Stimulated activated CD8-positive, alpha-beta memory T cell treated with anti-CD3 and anti-CD28 coated beads, Interleukin-15, amount 100 ng/mL, for 1 hour (primary cell): ENCODE data around the gene ITFG2.
"Not testable (repeated sequence)": the region's sequence is repeated elsewhere in the genome, so short reads cannot be mapped to it uniquely, and the experiment has no call there.

ENCODE experiments used
- DNase-seq: peaks from one replicate; pipeline ENCODE4 v3.0.0-alpha.2; 2020; ENCODE audit warnings: low read depth

ITFG2 gene

GRCh38 chr12:2863402-2863801 lies 50.9 kb downstream of the ITFG2 start:
- DNase-seq = not testable (repeated sequence)

DNA sequence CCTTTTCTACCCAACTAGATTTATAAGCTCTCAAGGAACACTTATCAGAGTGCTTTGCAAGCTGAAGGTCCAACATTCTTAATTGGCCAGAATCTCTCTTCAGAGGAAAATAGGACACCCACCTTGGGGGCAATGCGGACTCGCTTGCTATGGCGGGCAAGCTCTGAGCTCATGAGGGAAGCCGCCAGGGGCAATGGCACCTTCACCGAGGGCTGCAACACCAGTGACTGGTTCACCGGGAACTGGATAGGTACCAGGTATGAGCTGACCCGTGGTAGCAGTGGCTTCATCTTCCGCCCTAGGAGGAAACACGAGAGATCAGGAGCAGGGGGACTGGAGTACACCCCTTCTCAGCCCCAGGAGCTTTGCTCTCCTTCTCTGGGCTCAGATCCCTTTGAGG lies 51.7 kb downstream of the ITFG2 start:
- no peak for DNase-seq

GRCh38 chr12:2868986-2869632 lies 56.6 kb downstream of the ITFG2 start:
- not testable (repeated sequence) for DNase-seq
